NCI-H1694 treated with DMSO at 0.1 percent for 48 hours (cell line): ENCODE results near the gene NRDC.
"Not testable (repeated sequence)": the region's sequence is repeated elsewhere in the genome, so short reads cannot be mapped to it uniquely, and the experiment has no call there.

Experiments used
- DNase-seq: peaks from one replicate; lab custom pipeline; 2025; lab: John Stamatoyannopoulos, UW

Gene NRDC

GRCh38 chr1:51843948-51844347, 34.6 kb downstream of the NRDC start:
- no peak for DNase-seq

- no peak for DNase-seq
Observed at GRCh38 chr1:51842261-51842660, 36.3 kb downstream of the NRDC start.

- DNase-seq: no peak
Observed at GRCh38 chr1:51840743-51841461, 37.6 kb downstream of the NRDC start.

- DNase-seq: no peak
Observed at GRCh38 chr1:51840182-51840581, 38.3 kb downstream of the NRDC start.

GRCh38 chr1:51839094-51839493, 39.4 kb downstream of the NRDC start:
- DNase-seq: no peak

GRCh38 chr1:51837243-51837642, 41.3 kb downstream of the NRDC start:
- no peak for DNase-seq

GRCh38 chr1:51833700-51834099, 44.8 kb downstream of the NRDC start:
- DNase-seq: no peak

- DNase-seq: no peak
Observed at GRCh38 chr1:51829058-51829457, 49.5 kb downstream of the NRDC start.

- no peak for DNase-seq
Observed at GRCh38 chr1:51819810-51820209, 58.7 kb downstream of the NRDC start.

- DNase-seq: not testable (repeated sequence)
Observed at GRCh38 chr1:51819021-51819420, 59.5 kb downstream of the NRDC start.

GRCh38 chr1:51818487-51818886, 60.0 kb downstream of the NRDC start:
- DNase-seq: no peak

- no peak for DNase-seq
Observed at GRCh38 chr1:51814513-51814912, 64.0 kb downstream of the NRDC start.

- DNase-seq: no peak
Observed at GRCh38 chr1:51799372-51799771, 79.2 kb downstream of the NRDC start.

- DNase-seq: no peak
Observed at GRCh38 chr1:51794868-51795267, 83.7 kb downstream of the NRDC start.

GRCh38 chr1:51794260-51794659, 84.3 kb downstream of the NRDC start:
- no peak for DNase-seq

GRCh38 chr1:51792864-51793263, 85.7 kb downstream of the NRDC start:
- no peak for DNase-seq

GRCh38 chr1:51791888-51792287, 86.6 kb downstream of the NRDC start:
- DNase-seq: no peak

GRCh38 chr1:51790385-51790784, 88.1 kb downstream of the NRDC start:
- no peak for DNase-seq

GRCh38 chr1:51789342-51789741, 89.2 kb downstream of the NRDC start:
- no peak for DNase-seq

GRCh38 chr1:51788938-51789337, 89.6 kb downstream of the NRDC start:
- no peak for DNase-seq

- no peak for DNase-seq
Observed at GRCh38 chr1:51784997-51785421, 93.5 kb downstream of the NRDC start.

- no peak for DNase-seq
Observed at GRCh38 chr1:51780927-51781326, 97.6 kb downstream of the NRDC start.

- no peak for DNase-seq
Observed at GRCh38 chr1:51776408-51776807, 102.1 kb downstream of the NRDC start.

- DNase-seq: peak; percentile 68
Observed at GRCh38 chr1:51768971-51769588, 109.4 kb downstream of the NRDC start.
